A673 (cell line): Measurements from ENCODE around the gene MVB12B.

Experiments
- EZH2 ChIP-seq: fragments of 200-600 bp; sonication (generic); IDR thresholded peaks from 2 replicates; pipeline ENCODE4 v1.6.1; 2017; ENCODE audit warnings: borderline replicate concordance, low read depth, mild to moderate bottlenecking, mixed read lengths, antibody characterized with exemption, low read length; ENCODE audit not compliant: poor library complexity, severe bottlenecking
- TF ChIP-seq, protein P1 (sequence below): fragments of 300-800, 200-600 bp; sonication (generic); conservative IDR thresholded peaks from 2 replicates; pipeline ENCODE4 v1.5.1; 2017; ENCODE audit warnings: low read depth, mild to moderate bottlenecking, antibody characterized with exemption, low read length, moderate library complexity, mixed read lengths

DNA sequence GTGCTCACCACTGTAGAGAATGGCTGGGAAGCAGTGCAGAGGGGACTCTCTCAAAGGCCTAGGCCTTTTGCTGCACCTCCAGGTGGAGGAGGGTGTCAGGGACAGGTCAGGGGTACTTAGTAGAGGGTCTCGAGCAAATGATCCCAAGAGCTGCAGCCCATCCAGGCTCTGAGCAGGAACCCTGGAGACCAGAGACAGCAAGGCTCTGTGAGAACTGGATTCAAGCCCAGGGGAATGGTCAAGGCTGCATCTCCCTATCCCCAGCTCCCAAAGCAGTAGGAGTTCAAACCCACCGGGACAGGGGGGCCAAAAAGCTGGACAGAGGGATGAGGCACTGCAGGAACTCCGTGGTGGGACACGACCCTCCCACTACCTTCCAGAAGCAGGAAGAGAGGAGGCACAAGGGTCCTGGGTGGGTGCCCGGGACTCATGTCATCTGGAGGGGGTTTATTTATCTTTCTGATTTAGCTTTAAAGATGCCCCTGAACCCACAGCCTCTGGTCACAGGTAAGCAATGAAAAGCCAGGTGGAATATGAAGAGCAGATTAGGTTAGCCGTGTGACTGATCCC, 124.8 kb downstream of the MVB12B start:
- TF ChIP-seq, protein P1, sequence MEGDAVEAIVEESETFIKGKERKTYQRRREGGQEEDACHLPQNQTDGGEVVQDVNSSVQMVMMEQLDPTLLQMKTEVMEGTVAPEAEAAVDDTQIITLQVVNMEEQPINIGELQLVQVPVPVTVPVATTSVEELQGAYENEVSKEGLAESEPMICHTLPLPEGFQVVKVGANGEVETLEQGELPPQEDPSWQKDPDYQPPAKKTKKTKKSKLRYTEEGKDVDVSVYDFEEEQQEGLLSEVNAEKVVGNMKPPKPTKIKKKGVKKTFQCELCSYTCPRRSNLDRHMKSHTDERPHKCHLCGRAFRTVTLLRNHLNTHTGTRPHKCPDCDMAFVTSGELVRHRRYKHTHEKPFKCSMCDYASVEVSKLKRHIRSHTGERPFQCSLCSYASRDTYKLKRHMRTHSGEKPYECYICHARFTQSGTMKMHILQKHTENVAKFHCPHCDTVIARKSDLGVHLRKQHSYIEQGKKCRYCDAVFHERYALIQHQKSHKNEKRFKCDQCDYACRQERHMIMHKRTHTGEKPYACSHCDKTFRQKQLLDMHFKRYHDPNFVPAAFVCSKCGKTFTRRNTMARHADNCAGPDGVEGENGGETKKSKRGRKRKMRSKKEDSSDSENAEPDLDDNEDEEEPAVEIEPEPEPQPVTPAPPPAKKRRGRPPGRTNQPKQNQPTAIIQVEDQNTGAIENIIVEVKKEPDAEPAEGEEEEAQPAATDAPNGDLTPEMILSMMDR, result no peak
- no peak for TF ChIP-seq EZH2
